ENCODE results near the gene PTPRN2.

DNA sequence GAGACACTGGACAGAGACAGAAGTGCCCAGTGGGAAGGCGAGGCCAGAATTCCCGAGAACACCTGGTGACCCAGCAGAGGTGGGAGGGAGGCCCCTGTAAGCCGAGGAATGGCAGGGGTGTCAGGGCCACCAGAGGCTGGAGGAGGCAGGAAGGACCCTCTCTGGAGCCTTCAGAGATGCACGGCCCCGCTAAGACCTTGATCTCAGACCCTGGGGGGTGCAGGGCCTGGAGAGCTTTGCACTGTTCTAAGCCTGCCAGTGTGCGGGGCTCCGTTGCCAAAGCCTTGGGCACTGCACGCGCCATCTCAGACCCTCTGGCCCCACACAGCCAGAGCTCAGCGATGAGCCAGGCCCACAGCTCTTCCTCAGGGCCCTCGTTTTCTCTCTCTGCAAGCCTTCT, 557.1 kb downstream of the PTPRN2 start:
- TF ChIP-seq, protein P1, sequence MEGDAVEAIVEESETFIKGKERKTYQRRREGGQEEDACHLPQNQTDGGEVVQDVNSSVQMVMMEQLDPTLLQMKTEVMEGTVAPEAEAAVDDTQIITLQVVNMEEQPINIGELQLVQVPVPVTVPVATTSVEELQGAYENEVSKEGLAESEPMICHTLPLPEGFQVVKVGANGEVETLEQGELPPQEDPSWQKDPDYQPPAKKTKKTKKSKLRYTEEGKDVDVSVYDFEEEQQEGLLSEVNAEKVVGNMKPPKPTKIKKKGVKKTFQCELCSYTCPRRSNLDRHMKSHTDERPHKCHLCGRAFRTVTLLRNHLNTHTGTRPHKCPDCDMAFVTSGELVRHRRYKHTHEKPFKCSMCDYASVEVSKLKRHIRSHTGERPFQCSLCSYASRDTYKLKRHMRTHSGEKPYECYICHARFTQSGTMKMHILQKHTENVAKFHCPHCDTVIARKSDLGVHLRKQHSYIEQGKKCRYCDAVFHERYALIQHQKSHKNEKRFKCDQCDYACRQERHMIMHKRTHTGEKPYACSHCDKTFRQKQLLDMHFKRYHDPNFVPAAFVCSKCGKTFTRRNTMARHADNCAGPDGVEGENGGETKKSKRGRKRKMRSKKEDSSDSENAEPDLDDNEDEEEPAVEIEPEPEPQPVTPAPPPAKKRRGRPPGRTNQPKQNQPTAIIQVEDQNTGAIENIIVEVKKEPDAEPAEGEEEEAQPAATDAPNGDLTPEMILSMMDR (IDR thresholded peaks at IDR 0.05), result no peak
- no peak for TF ChIP-seq POLR2AphosphoS5 (IDR thresholded peaks at IDR 0.05)
